GM12864 (cell line): ENCODE measurements around the gene TRIO.

Experiments
- DNase-seq: peaks from one replicate; pipeline ENCODE4 v3.0.0-alpha.2; 2011; ENCODE audit warnings: low read depth
- H3K4me3 ChIP-seq: 2 replicates; pipeline ENCODE4 v1.5.1; 2011; ENCODE audit warnings: mild to moderate bottlenecking, low read depth, low read length, control low read depth
- CTCF ChIP-seq: IDR thresholded peaks from 2 replicates; pipeline ENCODE4 v1.5.1; 2011; ENCODE audit warnings: low read depth, mild to moderate bottlenecking, moderate library complexity, low read length, control low read depth, inconsistent platforms; ENCODE audit errors: missing control alignments

The TRIO gene

DNA sequence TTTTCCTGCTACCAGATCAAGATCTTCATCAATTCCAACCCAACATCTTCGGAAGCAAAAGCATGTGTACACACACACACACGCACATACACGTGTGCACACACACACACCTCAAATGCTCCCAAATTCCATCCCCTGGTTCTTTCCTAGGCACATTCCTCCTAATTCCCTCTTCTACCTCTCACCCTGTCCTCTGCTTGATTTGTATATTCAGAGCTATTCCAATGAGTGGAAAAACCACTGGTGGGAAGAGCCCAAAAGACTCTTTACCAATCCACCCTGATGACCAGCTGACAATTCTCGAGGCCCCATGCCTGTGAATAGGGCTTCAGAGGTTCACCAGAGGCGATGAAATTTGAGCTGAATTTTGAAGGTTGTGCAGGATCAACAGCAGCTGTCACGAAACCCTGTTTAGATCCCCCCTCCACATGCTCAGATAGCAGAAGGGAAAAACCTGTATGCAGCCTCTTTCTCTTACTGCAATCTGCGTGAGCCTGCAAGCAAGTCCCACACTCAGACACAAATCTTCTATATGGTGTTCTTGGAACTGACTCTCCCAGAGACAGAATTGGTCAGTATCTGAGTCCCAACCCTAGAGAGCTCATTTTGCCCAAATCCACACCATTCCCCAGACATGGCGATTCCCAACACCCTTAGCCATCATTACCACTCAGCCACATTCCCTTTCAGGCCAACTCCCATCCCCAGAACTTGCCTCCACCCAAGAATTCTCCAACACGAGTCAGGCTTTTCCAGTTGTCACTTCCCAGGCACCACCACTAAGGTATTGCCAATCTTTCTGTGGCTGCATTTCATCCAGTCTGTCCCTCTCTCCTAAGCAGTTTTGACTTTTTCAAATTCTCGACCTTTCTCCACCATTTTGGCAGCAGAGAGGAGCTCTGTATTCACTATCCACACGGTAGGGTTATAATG is 4.3 kb upstream of the TRIO start:
- TF ChIP-seq CTCF = no peak
- DNase-seq = no peak
- no peak overlapping the region for H3K4me3 ChIP-seq

DNA sequence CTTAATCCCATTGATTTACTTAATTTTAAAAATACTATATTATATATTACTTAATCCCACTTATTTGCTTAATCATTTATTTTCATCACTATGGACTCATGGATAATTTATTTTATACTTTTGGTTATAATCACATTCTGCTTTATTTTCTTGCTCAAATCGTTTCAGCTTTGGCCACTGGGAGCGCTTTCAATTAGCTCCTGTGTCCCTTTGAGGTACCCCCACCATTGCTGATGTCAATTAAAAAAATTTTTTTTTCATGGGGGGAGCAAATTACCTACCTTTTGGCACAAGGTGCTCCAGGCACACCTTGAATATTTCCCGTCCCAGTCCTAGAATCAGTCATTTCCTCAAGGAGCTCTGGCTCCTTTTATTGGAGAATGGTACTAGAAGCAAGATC is 1.4 kb upstream of the TRIO start:
- peak; percentile 10 for TF ChIP-seq CTCF
- DNase-seq = no peak
- H3K4me3 ChIP-seq = no peak overlapping the region; the same call in 1 of the 2 replicates

- no peak for TF ChIP-seq CTCF
- no peak for DNase-seq
- peak overlapping the region; percentile 98 for H3K4me3 ChIP-seq
Measured at GRCh38 chr5:14142202-14142826, 828 bp upstream of the TRIO start.

DNA sequence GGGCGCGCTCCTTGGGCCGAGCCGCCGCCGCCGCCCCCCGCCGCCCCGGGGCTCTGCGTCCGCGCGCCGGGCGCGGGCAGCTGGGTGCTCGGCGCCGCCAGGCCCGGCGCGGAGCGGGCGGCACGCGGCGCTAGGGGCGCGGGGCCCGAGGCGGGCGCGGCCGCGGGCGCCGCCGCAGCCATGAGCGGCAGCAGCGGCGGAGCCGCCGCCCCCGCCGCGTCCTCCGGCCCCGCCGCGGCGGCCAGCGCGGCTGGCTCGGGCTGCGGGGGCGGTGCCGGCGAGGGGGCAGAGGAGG is 351 bp downstream of the TRIO start:
- H3K4me3 ChIP-seq = peak overlapping the region; percentile 98; the same call in 1 of the 2 replicates
- no peak for DNase-seq
- no peak for TF ChIP-seq CTCF

- H3K4me3 ChIP-seq = peak overlapping the region; percentile 98
Measured at GRCh38 chr5:14143841-14144585, 871 bp downstream of the TRIO start.

More at GRCh38 chr5:14143841-14144585, 871 bp downstream of the TRIO start:
- TF ChIP-seq CTCF = no peak
- no peak for DNase-seq
